SHP77 (cell line): ENCODE results near the gene RTP2.

Source experiments
- DNase-seq, 2 experiments: peaks; one replicate each; lab custom pipeline; 2025; lab: John Stamatoyannopoulos, UW

Gene RTP2, protein sequence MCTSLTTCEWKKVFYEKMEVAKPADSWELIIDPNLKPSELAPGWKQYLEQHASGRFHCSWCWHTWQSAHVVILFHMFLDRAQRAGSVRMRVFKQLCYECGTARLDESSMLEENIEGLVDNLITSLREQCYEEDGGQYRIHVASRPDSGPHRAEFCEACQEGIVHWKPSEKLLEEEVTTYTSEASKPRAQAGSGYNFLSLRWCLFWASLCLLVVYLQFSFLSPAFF

DNA sequence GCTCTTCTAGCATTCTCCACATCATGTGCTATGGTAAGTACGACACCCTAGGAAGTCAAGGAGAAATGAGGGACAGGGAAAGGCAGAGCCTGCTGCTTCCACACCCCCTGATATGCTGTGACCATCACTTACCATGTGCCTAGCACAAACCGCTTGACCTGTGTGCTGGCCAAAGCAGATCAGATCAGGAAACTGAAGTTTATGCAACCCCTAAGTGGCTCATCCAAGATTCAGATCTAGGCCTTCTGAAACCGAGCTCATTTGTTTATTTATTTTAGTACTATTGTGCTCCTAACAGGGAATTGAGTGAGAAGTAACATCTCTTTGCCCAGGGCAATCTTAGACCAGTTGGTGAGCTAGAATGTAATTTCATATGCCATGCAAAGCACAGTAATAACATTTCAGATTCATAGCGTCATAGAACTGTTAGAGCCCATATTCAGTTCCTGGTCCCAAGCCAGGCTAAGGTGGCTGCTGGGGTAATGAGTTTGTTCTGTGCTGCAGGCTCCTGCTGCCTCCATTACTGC lies at the start of gene RTP2:
Gene RTP2, minus strand, starts transcription at position 51 of the 527 bp plus-strand sequence. CDS start 429 bp downstream, outside the sequence.
- DNase-seq, result no peak

DNA sequence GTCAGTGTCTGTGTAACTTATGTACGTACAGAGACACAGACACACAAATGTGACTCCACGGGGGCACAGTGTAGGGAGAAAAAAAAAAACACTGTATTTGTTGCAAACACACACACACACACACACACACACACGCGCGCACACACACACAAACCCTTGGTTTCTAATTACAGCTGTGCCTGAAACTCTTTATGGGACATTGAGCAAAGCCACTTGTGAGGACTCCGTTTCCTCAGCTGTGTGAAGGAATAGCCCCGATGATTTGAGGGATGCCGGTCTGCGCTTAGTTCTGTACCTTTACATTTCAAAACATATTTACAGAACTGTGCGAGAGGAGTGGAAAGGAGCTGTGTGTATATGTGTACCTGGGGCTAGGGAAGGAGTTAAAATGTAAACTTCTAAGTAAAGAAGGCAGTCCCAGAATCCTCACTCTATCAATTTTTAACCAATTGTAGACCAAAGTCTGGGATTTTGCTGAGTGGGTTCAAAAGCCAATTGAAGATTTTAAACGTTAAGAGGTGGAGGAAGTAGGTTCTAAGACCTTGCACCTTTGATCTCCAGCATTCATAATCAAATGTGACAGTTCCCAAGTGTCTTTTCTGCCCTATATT lies 48.3 kb upstream of the RTP2 start:
- no peak for DNase-seq

DNA sequence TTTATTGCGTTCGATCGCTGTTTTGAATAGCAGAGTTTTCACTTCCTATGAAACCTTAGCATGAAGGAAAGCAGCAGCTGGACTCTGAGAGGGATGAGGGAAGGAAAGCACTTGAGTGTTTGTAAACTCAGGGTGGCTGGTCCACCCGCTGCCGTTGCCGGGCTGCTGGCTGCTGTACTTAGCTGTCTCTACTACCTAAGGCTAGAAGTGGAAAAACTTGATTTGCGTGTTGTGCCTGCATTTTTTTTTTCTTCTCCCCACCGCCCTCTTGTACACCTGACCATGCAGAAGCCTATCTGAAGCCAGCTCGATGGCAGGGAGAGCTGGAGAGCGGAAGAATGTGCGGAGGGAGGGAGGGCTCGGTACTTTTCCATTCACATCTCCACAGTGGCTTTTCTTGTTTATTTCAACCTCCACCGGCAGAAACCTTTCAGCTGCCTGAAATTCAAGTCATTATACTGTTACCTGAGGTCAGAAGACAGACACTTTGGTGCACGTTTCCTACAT lies 47.7 kb upstream of the RTP2 start:
- peak; percentile 80 to 90 for DNase-seq

DNA sequence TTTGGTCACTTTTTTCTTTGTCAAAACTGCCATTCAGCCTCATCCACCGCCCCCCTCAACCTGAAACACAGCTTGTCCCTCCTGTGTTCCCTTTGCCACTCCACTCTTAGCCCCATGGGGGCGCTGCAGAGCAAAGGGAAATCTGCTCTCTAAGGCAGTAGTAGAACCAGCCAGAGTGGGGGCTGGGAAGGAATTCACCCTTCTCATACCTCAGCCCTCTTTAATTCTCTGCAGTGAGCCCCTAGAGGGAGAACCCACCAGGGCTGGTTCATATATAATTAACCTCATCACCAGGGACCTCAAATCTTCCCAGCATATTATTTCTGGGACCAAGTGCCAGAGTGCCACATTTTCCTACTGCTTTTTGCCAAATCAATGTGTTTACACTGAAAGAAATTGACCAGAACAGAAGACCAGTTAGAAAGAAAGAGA lies 45.7 kb upstream of the RTP2 start:
- peak; percentile 85 for DNase-seq

DNA sequence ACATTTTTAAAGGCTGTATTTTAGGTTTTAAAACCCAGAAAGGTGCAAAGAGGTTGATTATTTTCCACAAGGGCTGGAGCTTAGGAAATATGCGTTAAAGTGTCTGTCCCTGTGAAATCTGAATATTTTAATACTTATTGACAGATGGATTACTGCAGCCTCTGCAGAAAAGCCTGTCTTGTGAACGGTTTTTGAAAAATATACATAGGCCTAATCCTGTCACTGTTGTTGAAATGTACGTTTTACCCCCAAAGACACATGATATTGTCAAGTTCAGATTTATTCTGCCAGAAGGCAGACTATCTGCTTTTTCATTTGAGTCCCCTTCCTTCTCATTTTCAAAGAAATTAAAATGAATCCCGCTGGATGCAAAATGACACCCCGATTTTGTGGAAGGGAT lies 45.1 kb upstream of the RTP2 start:
- no peak for DNase-seq

DNA sequence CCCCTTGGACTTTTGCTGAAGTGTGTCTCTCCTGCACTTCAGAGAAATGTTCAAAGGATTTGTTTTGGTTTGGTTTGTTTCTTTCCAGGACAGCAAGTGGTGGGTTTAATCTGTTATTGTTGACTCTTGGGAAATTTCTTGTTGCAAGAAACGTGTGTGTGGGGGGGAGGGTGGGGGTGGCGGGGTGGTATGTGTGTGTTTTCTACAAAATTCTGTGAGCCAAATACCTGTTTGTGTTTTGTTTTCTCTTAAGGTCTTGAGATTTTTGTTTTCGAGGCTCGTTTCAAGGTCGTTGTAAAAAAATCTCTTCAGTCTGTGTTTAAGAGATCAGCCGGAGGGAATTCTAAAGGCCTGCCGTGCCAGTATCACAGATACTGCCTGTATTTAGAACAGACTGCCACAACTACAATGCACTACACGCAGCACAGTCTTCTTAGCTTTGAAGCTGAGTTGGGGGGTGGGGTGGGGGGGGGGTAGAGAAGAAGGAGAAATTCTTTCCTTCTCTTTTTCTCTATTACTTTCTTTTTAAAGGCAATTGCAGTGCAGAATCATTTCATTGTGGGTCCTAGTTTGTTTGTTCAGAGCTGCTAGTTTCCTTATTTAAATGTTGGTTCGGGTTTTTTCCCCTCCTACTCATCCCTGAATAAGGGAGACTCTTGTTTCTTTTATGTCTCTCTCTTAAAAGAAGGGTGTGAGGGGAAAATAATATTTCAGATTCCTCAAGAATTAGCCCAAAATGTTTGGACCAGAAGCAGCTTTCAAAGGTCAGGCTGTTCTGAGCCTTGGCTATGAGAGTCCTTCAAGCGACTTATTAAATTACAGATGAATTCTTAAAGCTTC lies 44.3 kb upstream of the RTP2 start:
- peak; percentile 12 for DNase-seq

DNA sequence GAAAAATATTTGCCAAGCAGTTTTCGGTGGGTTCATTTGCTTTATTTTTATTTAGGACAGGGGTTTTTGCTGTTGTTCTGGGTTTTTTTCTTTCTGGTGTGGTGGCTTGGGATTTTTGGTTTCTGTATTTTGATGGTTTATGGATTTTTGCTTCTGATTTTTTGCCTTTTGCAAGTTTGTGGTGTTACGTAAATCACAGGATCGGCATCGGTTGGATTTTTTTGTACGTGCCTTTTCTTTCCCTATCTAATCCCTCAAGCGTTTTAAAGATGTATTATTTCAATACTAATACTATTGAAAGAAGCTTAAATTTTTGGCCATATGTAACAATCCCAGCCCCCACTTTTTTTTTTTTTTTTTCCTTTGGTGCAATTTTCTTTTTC lies 43.7 kb upstream of the RTP2 start:
- no peak for DNase-seq

DNA sequence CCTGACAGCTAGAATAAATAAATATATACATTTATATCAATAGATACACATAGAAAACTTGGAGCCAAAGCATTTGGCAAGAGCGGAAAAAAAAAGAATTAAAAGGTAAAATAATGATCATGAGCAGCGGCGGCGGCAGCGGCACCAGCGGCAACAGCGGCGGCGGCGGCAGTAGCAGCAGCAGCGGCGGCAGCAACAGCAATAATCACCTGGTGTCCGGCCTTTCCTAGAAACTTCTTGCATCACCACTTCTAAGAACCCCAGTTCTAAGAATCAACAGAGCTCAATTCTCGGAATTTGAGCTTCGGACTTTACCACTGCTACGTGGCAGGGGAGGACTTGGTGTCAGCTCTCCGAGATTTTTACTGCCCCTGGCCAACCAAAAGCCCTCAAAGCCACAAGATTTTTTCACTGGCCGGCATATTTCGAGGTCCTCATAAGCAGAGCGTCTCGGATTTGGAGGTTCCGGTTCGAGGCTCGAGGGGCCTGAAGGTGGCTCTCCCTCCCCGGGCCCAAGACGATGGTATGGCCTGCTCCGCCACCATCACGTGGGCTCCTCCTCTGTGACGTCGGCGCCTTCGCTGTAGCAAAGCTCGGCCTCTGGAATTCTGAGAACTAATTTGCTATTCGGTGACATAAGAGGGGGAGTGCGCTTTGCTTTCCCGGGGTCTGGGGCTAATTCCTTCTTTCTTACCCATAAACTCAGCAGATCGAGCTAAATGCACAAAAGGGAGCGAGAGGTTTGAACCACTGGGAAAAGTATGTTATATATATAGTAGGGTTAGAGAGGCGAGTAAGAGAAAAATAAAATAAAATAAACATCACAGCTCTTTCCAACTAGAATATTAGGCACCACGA lies 43.1 kb upstream of the RTP2 start, which contains the start of gene BCL6:
Gene BCL6, minus strand, starts transcription at position 268 of the 858 bp plus-strand sequence. CDS start 11,775 bp downstream, outside the sequence.
- peak; percentile 90 to 91 for DNase-seq

DNA sequence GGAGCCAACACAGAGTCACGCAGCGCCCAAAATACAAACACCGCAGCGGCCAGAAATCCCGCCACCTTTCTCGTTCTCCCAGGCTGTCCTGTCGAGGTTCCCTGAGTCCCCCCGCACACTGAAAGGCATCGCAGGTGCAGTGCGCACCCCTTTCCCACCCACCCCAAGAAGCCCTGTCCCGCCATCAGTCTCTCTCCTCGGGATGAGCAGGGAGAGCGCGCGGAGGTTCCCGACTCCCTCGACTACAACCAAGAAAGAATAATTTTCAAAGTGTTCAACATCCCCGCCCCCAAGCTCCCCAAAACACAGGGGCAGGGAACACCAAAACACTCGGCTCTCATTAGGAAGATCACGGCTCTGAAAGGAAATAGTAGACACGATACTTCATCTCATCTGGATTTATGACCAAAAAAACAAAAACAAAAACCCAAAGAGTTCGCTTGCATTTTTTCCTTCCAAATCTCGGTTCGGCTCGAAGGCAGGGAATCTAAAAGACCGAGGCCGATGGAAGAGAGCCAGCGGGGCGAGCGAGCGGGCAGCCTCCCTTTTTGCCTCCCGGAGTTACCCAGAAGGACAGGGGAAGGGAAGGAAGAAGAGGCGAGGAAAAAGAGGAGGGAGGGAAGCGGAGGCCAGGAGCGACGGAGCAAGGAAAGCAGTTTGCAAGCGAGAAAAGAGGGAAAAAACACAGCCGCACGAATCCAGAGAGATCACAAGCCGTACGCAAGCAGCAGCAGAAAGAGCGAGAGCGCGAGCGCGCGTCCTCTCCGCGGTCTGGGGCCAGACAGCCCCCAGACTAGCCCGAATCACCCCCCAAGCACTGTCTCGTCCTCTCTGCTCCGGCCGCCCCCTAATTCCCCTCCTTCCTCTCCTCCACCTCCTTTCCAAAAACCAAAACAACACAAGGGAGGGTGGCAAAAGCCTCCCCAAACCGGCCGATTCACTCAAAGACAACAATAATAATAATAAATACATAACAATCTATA lies 42.1 kb upstream of the RTP2 start:
- peak in 1 of 2 experiments; percentile 37 for DNase-seq

DNA sequence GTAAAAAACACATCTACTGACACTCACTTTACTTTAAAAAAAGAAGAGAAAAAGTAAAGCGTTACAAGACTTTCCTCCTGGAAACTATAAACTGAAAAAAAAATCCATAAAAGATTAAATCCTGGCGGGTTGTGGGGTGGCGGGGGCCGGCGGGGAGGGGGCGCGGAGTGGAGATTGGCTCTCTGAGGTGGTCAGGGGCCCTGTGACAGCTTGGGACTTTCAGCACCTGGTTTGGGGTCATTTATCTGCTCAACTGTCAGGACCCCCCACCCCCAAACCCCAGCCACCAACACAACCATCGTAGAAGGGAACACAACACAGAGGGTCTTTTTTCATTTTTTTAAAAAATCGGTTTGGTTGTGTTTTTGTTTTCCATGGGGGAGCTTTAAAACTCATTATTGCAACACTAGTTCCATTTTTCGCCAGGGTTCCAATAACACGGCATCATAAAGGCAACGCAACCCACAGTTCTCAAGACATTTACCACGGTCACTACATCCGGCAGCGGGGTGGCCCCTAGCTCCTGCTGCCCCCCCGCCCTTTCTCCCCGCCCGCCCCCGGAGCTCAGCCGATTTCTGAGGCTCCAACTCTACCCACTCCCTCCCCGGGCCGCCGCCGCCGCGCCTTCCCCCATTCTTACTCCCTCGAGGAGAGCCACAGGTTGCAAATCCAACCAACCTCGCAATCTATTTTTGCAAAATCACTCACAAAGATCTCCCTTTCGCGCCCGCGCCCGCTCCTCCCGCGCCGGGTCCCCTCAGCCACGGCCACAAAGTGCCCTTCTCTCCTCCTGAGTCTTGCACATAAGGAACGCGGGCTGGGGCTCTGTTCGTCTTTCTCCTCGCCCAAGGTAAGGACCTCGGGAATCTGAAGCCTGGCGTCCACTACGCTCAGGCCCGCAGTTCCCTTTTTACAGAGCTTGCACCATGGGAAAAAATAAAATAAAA lies 41.1 kb upstream of the RTP2 start:
- peak; percentile 11 to 44 for DNase-seq

DNA sequence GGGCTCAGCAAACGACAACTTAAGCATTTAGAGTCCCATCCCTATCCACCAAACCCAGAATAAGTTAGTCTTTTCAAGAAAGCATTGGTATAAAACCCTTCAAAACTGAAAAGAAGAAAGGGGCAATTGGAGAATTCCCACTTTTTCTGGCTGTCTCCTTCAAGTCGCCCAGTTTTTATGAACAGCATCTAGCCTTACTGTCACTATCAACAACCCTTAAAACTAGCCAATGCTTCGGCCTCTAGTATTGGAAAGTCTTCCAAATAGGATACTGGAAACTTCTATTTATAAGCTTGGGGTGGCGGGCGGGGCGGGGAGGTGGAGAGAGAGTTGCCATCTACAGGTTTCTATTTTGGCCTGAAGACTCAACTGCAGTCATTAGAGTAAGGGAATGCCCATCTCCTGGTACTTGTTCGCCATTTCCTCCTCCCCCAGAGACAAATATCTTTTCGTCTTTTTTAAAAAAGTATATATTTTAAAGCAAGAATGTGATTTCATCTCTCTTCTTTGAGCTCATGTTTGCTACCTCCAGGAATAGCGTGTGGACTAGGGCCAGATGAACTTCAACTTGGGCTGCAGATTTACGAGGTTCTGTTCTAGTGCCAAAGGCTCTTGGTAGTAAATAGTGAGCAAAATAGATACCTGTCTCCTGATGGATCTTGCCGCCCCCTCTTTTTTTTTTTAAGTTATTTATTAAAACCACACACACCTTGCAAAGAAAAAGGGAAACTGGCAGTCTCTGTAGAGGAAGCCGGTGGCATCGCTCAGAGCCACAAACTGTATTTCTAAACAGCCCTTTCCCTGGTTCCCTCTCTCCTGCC lies 40.2 kb upstream of the RTP2 start:
- DNase-seq, result peak in 1 of 2 experiments; percentile 10

DNA sequence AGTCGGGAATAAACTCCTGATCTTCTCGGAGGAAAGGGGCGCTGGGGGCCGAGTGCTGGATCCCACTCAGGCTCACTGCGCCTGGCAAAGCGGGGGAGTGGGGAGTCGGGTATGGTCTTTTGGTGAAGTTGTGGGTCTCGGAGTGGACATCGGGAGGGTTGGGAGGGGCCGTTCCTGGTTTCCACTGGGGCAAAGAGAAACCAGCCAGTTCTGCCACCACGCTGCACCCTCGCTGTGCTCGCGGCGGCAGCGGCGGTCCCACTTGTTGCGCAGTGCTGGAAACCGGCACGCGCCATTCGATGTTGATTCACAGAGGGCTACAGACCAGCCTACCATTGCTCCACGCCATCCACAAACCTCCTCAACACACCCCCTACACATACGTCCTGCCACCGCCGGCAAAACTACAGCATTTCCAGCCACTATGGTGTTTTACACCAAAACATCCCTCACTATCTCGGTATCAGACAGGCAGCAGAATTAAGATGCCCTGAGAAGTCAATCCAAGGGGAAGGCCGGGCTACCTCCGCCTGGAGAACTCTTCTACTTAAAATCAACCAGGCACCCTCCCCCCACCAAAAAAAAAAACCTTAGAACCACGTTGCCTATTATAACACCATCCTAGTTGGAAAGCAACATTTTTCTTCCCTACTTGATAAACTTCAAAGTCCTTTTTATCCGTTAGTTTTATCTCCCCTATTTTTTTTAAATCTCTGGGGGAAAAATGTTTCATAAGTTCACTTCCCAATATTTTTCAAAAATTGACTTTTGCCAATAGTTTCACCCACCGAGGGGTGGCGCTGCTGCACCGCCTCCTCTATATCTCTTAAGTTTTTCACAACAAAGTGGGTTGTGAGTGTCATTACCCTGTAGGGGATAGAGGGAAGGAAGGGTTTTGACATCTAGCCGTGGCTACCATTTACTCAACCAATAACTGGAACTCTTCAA lies 39.3 kb upstream of the RTP2 start:
- DNase-seq, result peak; percentile 48 to 61

DNA sequence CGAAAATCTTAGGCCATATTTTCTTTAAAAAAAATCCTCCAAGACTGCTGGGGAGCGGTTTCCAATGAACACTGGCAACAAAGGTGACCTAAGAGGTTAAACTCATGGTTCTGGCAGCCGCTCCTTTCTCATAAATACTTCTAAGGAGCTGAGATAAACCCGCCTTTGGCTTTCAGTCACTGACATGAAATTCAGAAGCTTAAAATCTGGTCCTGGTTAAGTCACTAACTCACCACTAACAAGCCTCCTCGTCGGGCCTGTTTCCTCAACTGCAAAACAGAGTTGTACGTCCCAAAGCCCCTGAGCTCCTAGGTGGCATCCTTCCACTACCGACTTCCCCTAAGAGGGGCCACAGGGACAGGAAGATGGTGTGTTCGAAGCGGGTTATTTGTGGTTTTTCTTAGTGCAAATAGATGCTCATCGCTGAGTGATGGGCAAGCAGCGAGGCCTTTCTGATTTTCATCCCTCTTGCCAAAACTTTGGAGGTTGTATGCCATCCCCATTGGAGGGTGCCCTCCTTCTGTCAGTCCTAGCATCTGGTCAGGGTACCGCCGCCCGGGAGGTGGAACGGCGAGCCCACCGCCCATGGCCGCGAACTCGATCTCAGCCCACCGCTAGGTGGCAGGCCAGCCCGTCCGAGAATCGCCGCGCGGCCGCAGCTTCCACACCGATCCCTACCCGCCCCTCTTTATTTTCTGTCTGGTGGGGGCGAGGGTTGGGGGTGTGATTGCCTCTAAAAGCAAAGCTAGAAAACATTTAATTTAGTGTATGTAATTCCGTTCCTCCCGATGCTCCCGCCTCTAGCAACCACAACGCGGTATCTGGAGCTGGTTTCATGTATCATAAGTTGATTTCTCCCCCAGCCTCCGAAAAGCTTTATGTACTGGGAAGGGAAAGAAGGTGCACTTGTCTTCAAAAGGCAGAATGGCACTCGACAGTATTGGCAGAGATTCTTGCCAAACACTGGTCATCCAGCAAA lies 38.4 kb upstream of the RTP2 start:
- DNase-seq, result peak in 1 of 2 experiments; percentile 29

DNA sequence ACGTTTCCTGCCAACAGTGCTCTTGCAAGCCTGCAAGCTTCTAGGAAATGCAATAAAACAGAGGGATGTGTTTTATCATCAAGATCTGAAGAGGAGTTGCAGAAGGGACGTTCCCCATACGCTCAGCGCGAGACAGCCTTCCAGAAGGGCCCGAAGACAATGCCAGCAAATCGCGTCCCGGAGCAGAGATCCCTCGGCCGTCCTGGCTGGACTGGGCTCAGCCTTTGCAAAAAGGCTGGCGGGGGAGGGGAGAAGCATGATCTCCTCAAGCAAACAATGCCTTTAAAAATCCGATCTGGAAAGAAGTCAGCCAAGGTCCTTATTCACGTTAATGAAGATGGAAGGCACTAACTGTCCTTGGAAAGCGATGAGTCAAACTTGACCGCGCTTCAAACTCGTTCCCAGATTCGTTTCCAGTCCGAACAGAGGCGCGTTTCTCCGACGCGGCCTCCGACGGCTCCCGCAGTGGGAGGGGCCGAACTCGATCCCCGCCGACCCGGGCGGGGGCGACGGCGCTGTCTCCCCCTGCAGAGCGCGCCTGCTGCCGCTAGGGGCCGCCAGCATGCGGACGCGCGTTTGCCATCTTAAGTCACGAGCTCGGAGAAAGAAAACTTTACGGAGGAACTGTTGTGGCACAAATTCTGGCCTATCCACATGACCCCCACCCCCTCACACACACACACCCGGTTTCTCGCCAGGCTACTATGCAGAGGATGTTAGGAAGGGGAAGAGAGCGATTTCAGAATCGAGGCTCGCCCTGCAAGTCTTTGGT lies 37.4 kb upstream of the RTP2 start:
- DNase-seq, result no peak

DNA sequence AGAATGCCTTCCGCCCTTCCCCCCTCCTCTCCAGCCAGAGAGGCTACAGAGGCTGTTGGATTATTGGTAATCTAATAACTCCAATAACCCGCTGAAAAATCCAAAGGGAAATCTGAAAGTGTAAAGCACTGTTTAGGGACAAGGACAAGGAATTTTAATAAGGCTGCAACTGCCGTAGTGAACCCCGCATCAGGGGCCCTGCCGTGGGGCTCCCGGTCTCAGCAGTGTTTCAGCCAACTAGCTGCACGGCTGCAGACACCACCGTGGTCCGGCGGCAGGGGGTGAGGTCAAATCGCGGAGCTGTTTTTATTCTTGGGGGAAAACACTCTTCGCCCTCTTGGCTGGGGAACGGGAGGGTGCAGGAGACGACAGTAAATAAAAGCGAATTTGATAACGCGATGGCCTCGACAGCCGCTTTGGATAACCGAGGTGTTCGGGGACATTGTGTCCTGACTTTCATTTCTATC lies 36.8 kb upstream of the RTP2 start:
- DNase-seq, result no peak
